H1 (cell line): ENCODE results near the gene C3orf80. TPM values are rescaled to one million over a fixed set of nuclear protein-coding genes. Genes with fewer than 3 reads are reported as not detected.

Experiments
- CTCF ChIA-PET: fragments of 300-600 bp; sonication (Branson Sonifier 250); formaldehyde crosslinking; loops from one replicate; lab custom pipeline; 2021; ENCODE audit not compliant: partially characterized antibody; lab: Charles Lee
- POLR2A ChIA-PET: fragments of 300-600 bp; sonication (Branson Sonifier 250); formaldehyde crosslinking; loops from one replicate; lab custom pipeline; 2021; ENCODE audit warnings: inconsistent platforms; ENCODE audit not compliant: partially characterized antibody; lab: Charles Lee
- DNase-seq, 2 experiments: peaks; one replicate each; pipeline versions ENCODE4 v3.0.0 to v3.0.0-alpha.2; 2010 to 2022; ENCODE audit warnings: low spot score in 2 of 2, low read depth in 1 of 2, mixed read lengths in 1 of 2
- FAIRE-seq: peaks from 2 replicates; lab custom pipeline; 2011; peaks lifted over from hg19 to GRCh38; lab: Jason Lieb, UNC
- H2AFZ ChIP-seq: 2 replicates; pipeline ENCODE4 v1.8.1; 2012; ENCODE audit warnings: low read length, inconsistent platforms
- H2AK5ac ChIP-seq: 2 replicates; pipeline ENCODE4 v1.6.1; 2013; ENCODE audit warnings: low read depth, low read length
- H2BK120ac ChIP-seq: replicated peaks from 2 replicates; pipeline ENCODE3; 2013; ENCODE audit warnings: low read depth, low read length, inconsistent platforms
- H2BK12ac ChIP-seq: 2 replicates; pipeline ENCODE4 v1.6.1; 2013; ENCODE audit warnings: low read depth, low read length
- H2BK15ac ChIP-seq: 2 replicates; pipeline ENCODE4 v1.6.1; 2013; ENCODE audit warnings: low read length
- H2BK20ac ChIP-seq: 2 replicates; pipeline ENCODE4 v1.6.1; 2013; ENCODE audit warnings: low read length
- H2BK5ac ChIP-seq: 2 replicates; pipeline ENCODE4 v1.6.1; 2013; ENCODE audit warnings: low read depth, low read length
- H3K14ac ChIP-seq: 2 replicates; pipeline ENCODE4 v1.6.1; 2013; ENCODE audit warnings: inconsistent platforms; ENCODE audit not compliant: insufficient read length
- H3K18ac ChIP-seq: 2 replicates; pipeline ENCODE4 v1.6.1; 2013; ENCODE audit warnings: low read length; ENCODE audit errors: extremely low read depth
- H3K23ac ChIP-seq: 2 replicates; pipeline ENCODE4 v1.6.1; 2013; ENCODE audit warnings: inconsistent platforms; ENCODE audit not compliant: insufficient read length
- H3K23me2 ChIP-seq: 2 replicates; pipeline ENCODE4 v1.6.1; 2013; ENCODE audit warnings: low read depth, low read length
- H3K27ac ChIP-seq: 2 replicates; pipeline ENCODE4 v1.6.1; 2011; ENCODE audit warnings: low read depth, low read length, inconsistent platforms
- H3K27me3 ChIP-seq, 4 experiments: replicated peaks in 1 of 4; 1 replicate in 1 of 4; 2 replicates in 3 of 4; pipeline versions ENCODE4 v1.6.1 to v1.8.1; 2011 to 2013; ENCODE audit warnings: low read length in 3 of 4, mild to moderate bottlenecking in 3 of 4, inconsistent platforms in 2 of 4, mixed read lengths in 2 of 4, moderate library complexity in 1 of 4; ENCODE audit not compliant: control insufficient read depth in 3 of 4, insufficient read depth in 3 of 4; ENCODE audit errors: extremely low read depth in 1 of 4
- H3K36me3 ChIP-seq, 4 experiments: 2 replicates each; pipeline versions ENCODE4 v1.6.1 to v1.8.1; 2011 to 2013; ENCODE audit warnings: mild to moderate bottlenecking in 4 of 4, low read length in 3 of 4, moderate library complexity in 2 of 4, control low read depth in 1 of 4, inconsistent platforms in 1 of 4; ENCODE audit not compliant: insufficient read depth in 4 of 4, control insufficient read depth in 2 of 4
- H3K4ac ChIP-seq: replicated peaks from 2 replicates; pipeline ENCODE3; 2013; ENCODE audit warnings: low read length, low read depth, mixed read lengths, inconsistent platforms; ENCODE audit not compliant: insufficient read length
- H3K4me1 ChIP-seq, 4 experiments: replicated peaks in 1 of 4; 1 replicate in 1 of 4; 2 replicates in 3 of 4; pipeline versions ENCODE4 v1.6.1 to v1.8.1; 2011 to 2013; ENCODE audit warnings: low read length in 3 of 4, inconsistent platforms in 2 of 4, mixed read lengths in 1 of 4; ENCODE audit not compliant: insufficient read depth in 4 of 4, control insufficient read depth in 3 of 4
- H3K4me2 ChIP-seq, 2 experiments: 2 replicates each; pipeline versions ENCODE4 v1.6.1 to v1.8.1; 2011 to 2013; ENCODE audit warnings: low read depth in 2 of 2, low read length in 2 of 2, control low read depth in 1 of 2, inconsistent platforms in 1 of 2, mild to moderate bottlenecking in 1 of 2; ENCODE audit not compliant: insufficient read depth in 1 of 2
- H3K4me3 ChIP-seq, 4 experiments: fragments of 200-600, 300-600 bp in 1 of 4; sonication (generic), shearing (Covaris generic), sonication (Bioruptor Twin) in 1 of 4; 2 replicates each; pipeline versions ENCODE4 v1.5.1 to v1.8.1; 2011 to 2016; ENCODE audit warnings: low read length in 4 of 4, low read depth in 3 of 4, control low read depth in 2 of 4, inconsistent platforms in 2 of 4, mild to moderate bottlenecking in 2 of 4, mixed read lengths in 1 of 4, moderate library complexity in 1 of 4; ENCODE audit not compliant: insufficient read depth in 2 of 4; ENCODE audit errors: extremely low read depth in 1 of 4
- H3K56ac ChIP-seq: replicated peaks from 2 replicates; pipeline ENCODE3; 2013; ENCODE audit warnings: low read depth, mild to moderate bottlenecking, mixed read lengths, low read length, inconsistent platforms; ENCODE audit not compliant: insufficient read length
- H3K79me1 ChIP-seq: 2 replicates; pipeline ENCODE4 v1.6.1; 2013; ENCODE audit warnings: low read depth, low read length, control low read depth
- H3K79me2 ChIP-seq, 2 experiments: 2 replicates each; pipeline versions ENCODE4 v1.6.1 to v1.8.1; 2012 to 2013; ENCODE audit warnings: low read length in 2 of 2, mild to moderate bottlenecking in 2 of 2, inconsistent platforms in 1 of 2; ENCODE audit not compliant: insufficient read depth in 2 of 2, control insufficient read depth in 1 of 2
- H3K9ac ChIP-seq, 4 experiments: replicated peaks in 1 of 4; 1 replicate in 1 of 4; 2 replicates in 3 of 4; pipeline versions ENCODE4 v1.6.1 to v1.8.1; 2011 to 2013; ENCODE audit warnings: low read depth in 3 of 4, low read length in 3 of 4, control low read depth in 2 of 4, mild to moderate bottlenecking in 2 of 4, moderate library complexity in 2 of 4, inconsistent platforms in 1 of 4; ENCODE audit errors: extremely low read depth in 1 of 4
- H3K9me3 ChIP-seq, 2 experiments: 2 replicates each; pipeline versions ENCODE4 v1.6.1 to v1.8.1; 2012 to 2013; ENCODE audit warnings: mild to moderate bottlenecking in 2 of 2, moderate library complexity in 2 of 2, control low read depth in 1 of 2, inconsistent platforms in 1 of 2, low read depth in 1 of 2, low read length in 1 of 2, mixed read lengths in 1 of 2; ENCODE audit not compliant: insufficient read depth in 2 of 2
- H4K20me1 ChIP-seq, 2 experiments: replicated peaks in 1 of 2; 2 replicates each; pipeline versions ENCODE3 to v1.8.1; 2011 to 2013; ENCODE audit warnings: inconsistent platforms in 2 of 2, low read length in 2 of 2, mild to moderate bottlenecking in 1 of 2; ENCODE audit not compliant: insufficient read depth in 2 of 2, control insufficient read depth in 1 of 2
- H4K5ac ChIP-seq: 2 replicates; pipeline ENCODE4 v1.6.1; 2013; ENCODE audit warnings: low read length, low read depth, mixed read lengths, inconsistent platforms; ENCODE audit not compliant: insufficient read length
- H4K8ac ChIP-seq: 2 replicates; pipeline ENCODE4 v1.8.0; 2013; ENCODE audit warnings: mild to moderate bottlenecking, moderate library complexity, low read length, inconsistent platforms; ENCODE audit not compliant: insufficient read depth; ENCODE audit errors: extremely low read depth
- H4K91ac ChIP-seq: replicated peaks from 2 replicates; pipeline ENCODE3; 2013; ENCODE audit warnings: low read length, mixed read lengths, inconsistent platforms; ENCODE audit not compliant: insufficient read length
- BACH1 ChIP-seq: IDR thresholded peaks from 2 replicates; pipeline ENCODE4 v1.6.1; 2012; ENCODE audit warnings: low read length, improper control_type of control experiment
- CEBPB ChIP-seq: IDR thresholded peaks from 2 replicates; pipeline ENCODE4 v1.6.1; 2012; ENCODE audit warnings: low read depth, low read length
- CTBP2 ChIP-seq: IDR thresholded peaks from 2 replicates; pipeline ENCODE4 v1.7.0; 2011; ENCODE audit warnings: borderline replicate concordance, mild to moderate bottlenecking, moderate library complexity, mixed read lengths, low read length; ENCODE audit not compliant: insufficient read depth, insufficient read length
- EP300 ChIP-seq, 2 experiments: IDR thresholded peaks; 1 replicate in 1 of 2; 2 replicates in 1 of 2; pipeline ENCODE4 v1.6.1; 2011 to 2012; ENCODE audit warnings: low read depth in 2 of 2, low read length in 2 of 2, mild to moderate bottlenecking in 2 of 2, borderline replicate concordance in 1 of 2, inconsistent platforms in 1 of 2, moderate library complexity in 1 of 2
- EZH2 ChIP-seq: fragments of 200-600 bp; sonication (generic); IDR thresholded peaks from 2 replicates; pipeline ENCODE4 v1.7.1; 2012; ENCODE audit warnings: low read depth, mild to moderate bottlenecking, moderate library complexity, low read length, inconsistent platforms; ENCODE audit not compliant: severe bottlenecking
- RXRA ChIP-seq: IDR thresholded peaks from 2 replicates; pipeline ENCODE4 v1.6.1; 2011; ENCODE audit warnings: low read depth, mild to moderate bottlenecking, low read length, moderate library complexity; ENCODE audit not compliant: insufficient read depth
- SIX5 ChIP-seq: IDR thresholded peaks from 2 replicates; pipeline ENCODE4 v1.6.1; 2011; ENCODE audit warnings: mild to moderate bottlenecking, low read depth, low read length
- SP1 ChIP-seq: IDR thresholded peaks from 2 replicates; pipeline ENCODE4 v1.6.1; 2011; ENCODE audit warnings: low read depth, low read length
- SP4 ChIP-seq: IDR thresholded peaks from 2 replicates; pipeline ENCODE4 v1.6.1; 2012; ENCODE audit warnings: low read length, inconsistent platforms
- SUZ12 ChIP-seq: fragments of 200-600 bp; sonication (generic); IDR thresholded peaks from 2 replicates; pipeline ENCODE4 v1.6.1; 2012; ENCODE audit warnings: mild to moderate bottlenecking, inconsistent platforms, low read length, moderate library complexity, mixed read lengths
- TEAD4 ChIP-seq: IDR thresholded peaks from 2 replicates; pipeline ENCODE4 v1.6.1; 2012; ENCODE audit warnings: low read depth, low read length, inconsistent platforms, mixed read lengths
- WGBS, 2 experiments: shearing (Covaris generic) in 1 of 2; methylation state at CpG; one replicate each; pipeline versions ENCODE4 v1.1.6 to v1.1.7; 2013 to 2015; ENCODE audit warnings: low lambda C conversion rate in 2 of 2, mixed read lengths in 2 of 2, inconsistent platforms in 1 of 2, low coverage in 1 of 2, missing lambda C conversion rate in 1 of 2; ENCODE audit not compliant: insufficient replicate concordance in 2 of 2, insufficient coverage in 1 of 2, insufficient read length in 1 of 2; ENCODE audit errors: extremely low coverage in 1 of 2, missing lambda C conversion rate in 1 of 2; 5-methylcytosine and 5-hydroxymethylcytosine counted together
- polyA plus RNA-seq, 7 experiments: library from polyadenylated mRNA; depleted of rRNA in 3 of 7; stranded (reverse) in 5 of 7; unstranded in 2 of 7; fragments of >200 nt in 5 of 7; fragments of 200-250 nt in 2 of 7; gene quantifications; 1 replicate in 5 of 7; 2 replicates in 1 of 7; 4 replicates in 1 of 7; pipeline versions ENCODE4 v1.2.1 to v1.2.3, GENCODE V29; 2011 to 2013; ENCODE audit warnings: missing spikeins in 2 of 7, mixed read lengths in 2 of 7
- total RNA-seq: library from RNA; stranded (reverse); fragmentation: NEBNext Ultra II Directional; extraction: Animal tissue kit (Norgen Biotek cat#: 25700); gene quantifications from 2 replicates; pipeline ENCODE4 v1.2.1, GENCODE V29; 2021
- TF ChIP-seq, protein P1 (sequence below): IDR thresholded peaks from 2 replicates; pipeline ENCODE4 v1.6.1; 2012; ENCODE audit warnings: low read length, inconsistent platforms

The C3orf80 gene
- total and polyA plus RNA-seq, 2 of the 8 experiments (the other 6 are each of a cell fraction or from before 2014, with no cell fraction given), result 0.57 to 1.1 TPM

DNA sequence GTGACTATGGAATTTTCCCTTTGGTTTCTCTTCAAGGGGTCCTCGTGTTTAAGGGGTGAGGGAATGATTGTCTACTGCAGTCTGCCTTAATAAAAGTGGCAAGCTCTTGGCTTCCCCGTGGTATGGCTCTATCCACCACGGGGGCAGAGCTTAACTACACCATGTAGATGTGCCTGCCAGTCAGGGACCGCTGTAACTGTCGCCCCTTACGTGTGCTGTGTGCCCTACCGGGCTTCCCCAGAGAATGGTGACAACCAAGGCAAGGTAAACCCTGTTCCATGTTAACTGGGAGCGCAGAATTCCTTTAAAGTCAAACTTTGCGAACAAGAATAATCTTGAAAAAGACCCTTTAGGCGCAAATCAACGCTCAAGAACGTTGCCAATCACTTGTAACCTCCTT lies 966 bp upstream of the C3orf80 start:
- H3K79me1 ChIP-seq, result no peaks in the 10 kb centered on the region
- H3K14ac ChIP-seq, result no peak overlapping the region
- peaks cover 0 to 2% (median 0%) of the 10 kb centered on the region in 4 experiments; a peak in 1 of 8 replicates for H3K36me3 ChIP-seq
- no peak overlapping the region for H4K8ac ChIP-seq
- H3K18ac ChIP-seq, result no peak overlapping the region
- H4K91ac ChIP-seq, result no peak overlapping the region
- no peaks in the 10 kb centered on the region for H3K9me3 ChIP-seq
- FAIRE-seq (no peak), DNase-seq (peak in 1 of 2 experiments; percentile 48)
- H3K9ac ChIP-seq, result no peak overlapping the region
- H3K23ac ChIP-seq, result no peak overlapping the region
- no peak overlapping the region for H2BK120ac ChIP-seq
- 9% methylated on average over 12 of the region's 12 CpGs; no CpG with 5 or more reads in 1 of the 2 experiments for WGBS, 2 experiments
- peak overlapping the region; percentile 20 to 66 (median 52); a peak in 5 of 8 replicates for H3K4me3 ChIP-seq
- H3K4me2 ChIP-seq, result peak overlapping the region; percentile 92 to 97
- H2BK12ac ChIP-seq, result no peak overlapping the region
- H2AK5ac ChIP-seq, result no peak overlapping the region
- H3K79me2 ChIP-seq, result no peaks in the 10 kb centered on the region
- H3K4me1 ChIP-seq, result peaks cover 3 to 14% (median 6%) of the 10 kb centered on the region in 4 experiments
- H3K27me3 ChIP-seq, result peaks cover 18 to 44% (median 34%) of the 10 kb centered on the region in 4 experiments
- no peak overlapping the region for H2BK15ac ChIP-seq
- H2BK20ac ChIP-seq, result no peak overlapping the region
- ChIA-PET CTCF (interaction anchor here (0.6 to 2.7 kb wide), 9 partner anchors 10 to 396 kb away, joined by 3 to 6 read pairs (median 3); no protein-coding TSS in a partner anchor), POLR2A (interaction anchor here (0.9 to 3.4 kb wide), 4 partner anchors 12 to 225 kb away, joined by 4 to 13 read pairs (median 6); partner anchors contain the start of genes SMC4 and TRIM59)
- H3K23me2 ChIP-seq, result peaks cover 18% of the 10 kb centered on the region
- H4K5ac ChIP-seq, result no peak overlapping the region
- no peaks in the 10 kb centered on the region for H4K20me1 ChIP-seq
- H3K56ac ChIP-seq, result no peak overlapping the region
- no peak overlapping the region for H2AFZ ChIP-seq
- H3K4ac ChIP-seq, result no peak overlapping the region
- H3K27ac ChIP-seq, result no peak overlapping the region
- no peak overlapping the region for H2BK5ac ChIP-seq
- TF ChIP-seq SUZ12 (peak; percentile 50; the same call in 1 of the 2 replicates), CTBP2 (no peak), SP1 (no peak), SIX5 (no peak), EZH2 (peak; percentile 33), BACH1 (no peak), TEAD4 (no peak), RXRA (no peak), EP300 (IDR thresholded peaks at IDR 0.05; ENCODE audit: borderline replicate concordance in 1 of 2, low read depth in 2 of 2, low read length in 2 of 2) (no peak), SP4 (no peak), CEBPB (no peak)
- TF ChIP-seq, protein P1, sequence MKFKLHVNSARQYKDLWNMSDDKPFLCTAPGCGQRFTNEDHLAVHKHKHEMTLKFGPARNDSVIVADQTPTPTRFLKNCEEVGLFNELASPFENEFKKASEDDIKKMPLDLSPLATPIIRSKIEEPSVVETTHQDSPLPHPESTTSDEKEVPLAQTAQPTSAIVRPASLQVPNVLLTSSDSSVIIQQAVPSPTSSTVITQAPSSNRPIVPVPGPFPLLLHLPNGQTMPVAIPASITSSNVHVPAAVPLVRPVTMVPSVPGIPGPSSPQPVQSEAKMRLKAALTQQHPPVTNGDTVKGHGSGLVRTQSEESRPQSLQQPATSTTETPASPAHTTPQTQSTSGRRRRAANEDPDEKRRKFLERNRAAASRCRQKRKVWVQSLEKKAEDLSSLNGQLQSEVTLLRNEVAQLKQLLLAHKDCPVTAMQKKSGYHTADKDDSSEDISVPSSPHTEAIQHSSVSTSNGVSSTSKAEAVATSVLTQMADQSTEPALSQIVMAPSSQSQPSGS, result no peak
